ENCODE results near the gene TNFRSF6B.

TNFRSF6B gene

GRCh38 chr20:63653041-63653973, 43.1 kb upstream of the TNFRSF6B start, which contains the start of gene STMN3:
STMN3 (minus strand) TSS chr20:63653424; CDS start chr20:63653345, 79 bp downstream.
- H3K4me3 ChIP-seq (ENCODE audit: low read depth, low read length), result no peak within 1 kb of the TSS
- no peak for TF ChIP-seq CTCF (IDR thresholded peaks at IDR 0.05; ENCODE audit: insufficient read depth, low read depth, low read length, missing control alignments)
- peak; percentile 52 for DNase-seq (ENCODE audit: low read depth)

- TF ChIP-seq CTCF (IDR thresholded peaks at IDR 0.05; ENCODE audit: insufficient read depth, low read depth, low read length, missing control alignments), result no peak
- H3K4me3 ChIP-seq (ENCODE audit: low read depth, low read length), result no peak overlapping the region
- DNase-seq (ENCODE audit: low read depth), result no peak
Observed at GRCh38 chr20:63653974-63654668, 42.3 kb upstream of the TNFRSF6B start.

GRCh38 chr20:63655249-63655648, 41.2 kb upstream of the TNFRSF6B start:
- no peak for TF ChIP-seq CTCF (IDR thresholded peaks at IDR 0.05; ENCODE audit: insufficient read depth, low read depth, low read length, missing control alignments)
- DNase-seq (ENCODE audit: low read depth), result no peak
- H3K4me3 ChIP-seq (ENCODE audit: low read depth, low read length), result no peak overlapping the region

- no peak for DNase-seq (ENCODE audit: low read depth)
- no peak for TF ChIP-seq CTCF (IDR thresholded peaks at IDR 0.05; ENCODE audit: insufficient read depth, low read depth, low read length, missing control alignments)
- no peak overlapping the region for H3K4me3 ChIP-seq (ENCODE audit: low read depth, low read length)
Observed at GRCh38 chr20:63656451-63656850, 40.0 kb upstream of the TNFRSF6B start.

- H3K4me3 ChIP-seq (ENCODE audit: low read depth, low read length), result peak overlapping the region; percentile 77
- TF ChIP-seq CTCF (IDR thresholded peaks at IDR 0.05; ENCODE audit: insufficient read depth, low read depth, low read length, missing control alignments), result no peak
- no peak for DNase-seq (ENCODE audit: low read depth)
Observed at GRCh38 chr20:63657260-63657936, 39.1 kb upstream of the TNFRSF6B start.

GRCh38 chr20:63657937-63658748, 38.3 kb upstream of the TNFRSF6B start, which contains the start of gene RTEL1:
RTEL1 (plus strand) TSS chr20:63658312; CDS start chr20:63659403, 1,091 bp downstream.
- no peak for TF ChIP-seq CTCF (IDR thresholded peaks at IDR 0.05; ENCODE audit: insufficient read depth, low read depth, low read length, missing control alignments)
- peak; percentile 95 for DNase-seq (ENCODE audit: low read depth)
- H3K4me3 ChIP-seq (ENCODE audit: low read depth, low read length), result peak within 1 kb of the TSS; percentile 77
